GM19452 (cell line): ENCODE data around the gene HAPLN2.
"Not testable (repeated sequence)": the region's sequence is repeated elsewhere in the genome, so short reads cannot be mapped to it uniquely, and the experiment has no call there.

Source experiments
- ATAC-seq: cut with Tn5 transposase; IDR thresholded peaks from one replicate; pipeline ENCODE4 v1.9.1; 2021; ENCODE audit not compliant: unreplicated experiment

HAPLN2 gene

DNA sequence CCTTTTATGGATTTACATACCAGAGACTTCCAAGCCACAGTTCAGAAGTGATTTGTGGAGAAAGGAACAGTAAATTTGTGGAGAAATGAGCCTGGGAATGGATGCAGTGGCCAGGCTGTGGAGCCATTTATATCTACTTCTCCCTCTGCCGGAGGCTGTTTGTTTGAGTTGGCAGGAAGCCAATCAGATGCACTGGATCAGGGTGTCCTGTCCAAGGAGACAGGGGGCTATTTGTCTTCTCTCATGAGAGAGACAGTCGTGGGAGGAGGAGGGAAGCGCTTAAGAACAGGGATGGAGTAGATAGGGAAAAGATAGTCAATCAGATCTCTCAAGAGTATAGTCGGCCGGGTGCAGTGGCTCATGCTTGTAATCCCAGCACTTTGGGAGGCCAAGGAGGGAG, 2.8 kb upstream of the HAPLN2 start:
- no peak for ATAC-seq

DNA sequence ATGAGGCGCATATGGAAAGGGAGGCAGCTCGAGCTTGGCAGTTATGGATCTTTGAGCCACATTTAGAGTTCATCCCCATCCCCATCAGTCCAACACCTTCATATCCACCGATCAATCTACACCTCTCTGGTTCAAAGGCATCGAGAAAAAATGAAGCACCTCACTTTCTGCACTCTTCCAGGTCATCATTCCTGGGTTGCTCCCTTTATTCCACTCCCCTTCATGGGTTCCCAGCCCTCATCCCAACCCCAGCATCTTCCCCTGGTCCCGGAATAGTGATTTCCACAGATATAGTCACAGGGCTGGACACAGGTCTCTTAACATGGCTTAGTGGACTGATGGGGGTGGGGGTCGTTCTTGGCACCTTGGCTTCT, 354 bp downstream of the HAPLN2 start:
- no peak for ATAC-seq

DNA sequence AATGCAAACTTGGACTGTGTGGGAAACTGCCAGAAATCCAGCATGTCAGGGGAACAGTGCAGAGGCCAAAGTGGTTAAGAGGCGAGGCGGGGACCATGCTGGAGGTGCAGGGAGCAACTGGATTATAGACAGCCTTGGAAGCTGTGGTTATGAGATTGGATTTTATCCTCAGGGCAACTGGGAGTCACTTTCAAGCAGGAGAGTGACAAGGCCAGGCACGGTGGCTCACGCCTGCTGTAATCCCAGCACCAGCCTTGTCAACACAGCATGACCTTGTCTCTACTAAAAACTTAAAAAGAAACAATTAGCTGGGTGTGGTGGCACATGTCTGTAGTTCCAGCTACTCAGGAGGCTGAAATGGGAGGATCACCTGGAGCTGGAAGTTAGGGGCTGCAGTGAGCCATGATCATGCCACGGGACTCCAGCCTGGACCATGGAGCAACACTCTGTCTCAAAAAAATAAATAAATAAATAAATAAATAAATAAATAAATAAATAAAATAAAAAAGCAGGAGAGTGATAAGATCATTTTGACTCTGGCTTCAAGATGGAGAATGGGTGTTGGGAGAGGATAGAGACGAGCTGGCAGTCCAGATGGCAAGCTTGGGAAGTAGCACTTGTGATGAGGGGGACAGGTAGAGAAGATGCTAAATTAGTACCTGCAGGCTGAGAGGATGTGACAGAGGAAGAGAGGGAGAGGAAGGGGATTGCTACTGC, 3.5 kb downstream of the HAPLN2 start:
- ATAC-seq, result no peak

DNA sequence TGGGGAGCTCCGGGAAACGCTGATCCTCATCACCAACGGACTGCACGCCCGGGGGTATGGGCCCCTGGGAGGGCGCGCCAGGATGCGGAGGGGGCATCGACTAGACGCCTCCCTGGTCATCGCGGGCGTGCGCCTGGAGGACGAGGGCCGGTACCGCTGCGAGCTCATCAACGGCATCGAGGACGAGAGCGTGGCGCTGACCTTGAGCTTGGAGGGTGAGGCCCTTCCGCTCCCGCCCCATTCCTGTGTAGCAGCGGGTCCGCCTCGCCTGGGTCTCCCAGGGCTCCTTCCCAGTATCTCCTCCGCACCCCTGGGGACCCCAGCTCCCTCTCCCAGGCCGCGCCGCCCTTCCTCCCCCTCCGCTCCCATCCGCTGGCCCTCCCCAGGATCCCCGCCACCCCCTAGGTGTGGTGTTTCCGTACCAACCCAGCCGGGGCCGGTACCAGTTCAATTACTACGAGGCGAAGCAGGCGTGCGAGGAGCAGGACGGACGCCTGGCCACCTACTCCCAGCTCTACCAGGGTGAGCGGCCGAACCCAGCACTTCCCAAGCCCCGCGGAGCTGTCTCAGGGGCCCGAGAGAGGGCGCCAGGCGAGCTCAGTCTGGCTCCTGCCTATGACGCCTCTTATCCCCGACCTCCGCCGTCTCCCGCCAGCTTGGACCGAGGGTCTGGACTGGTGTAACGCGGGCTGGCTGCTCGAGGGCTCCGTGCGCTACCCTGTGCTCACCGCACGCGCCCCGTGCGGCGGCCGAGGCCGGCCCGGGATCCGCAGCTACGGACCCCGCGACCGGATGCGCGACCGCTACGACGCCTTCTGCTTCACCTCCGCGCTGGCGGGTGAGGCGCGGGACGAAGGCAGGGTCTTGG, 5.0 kb downstream of the HAPLN2 start:
- no peak for ATAC-seq

DNA sequence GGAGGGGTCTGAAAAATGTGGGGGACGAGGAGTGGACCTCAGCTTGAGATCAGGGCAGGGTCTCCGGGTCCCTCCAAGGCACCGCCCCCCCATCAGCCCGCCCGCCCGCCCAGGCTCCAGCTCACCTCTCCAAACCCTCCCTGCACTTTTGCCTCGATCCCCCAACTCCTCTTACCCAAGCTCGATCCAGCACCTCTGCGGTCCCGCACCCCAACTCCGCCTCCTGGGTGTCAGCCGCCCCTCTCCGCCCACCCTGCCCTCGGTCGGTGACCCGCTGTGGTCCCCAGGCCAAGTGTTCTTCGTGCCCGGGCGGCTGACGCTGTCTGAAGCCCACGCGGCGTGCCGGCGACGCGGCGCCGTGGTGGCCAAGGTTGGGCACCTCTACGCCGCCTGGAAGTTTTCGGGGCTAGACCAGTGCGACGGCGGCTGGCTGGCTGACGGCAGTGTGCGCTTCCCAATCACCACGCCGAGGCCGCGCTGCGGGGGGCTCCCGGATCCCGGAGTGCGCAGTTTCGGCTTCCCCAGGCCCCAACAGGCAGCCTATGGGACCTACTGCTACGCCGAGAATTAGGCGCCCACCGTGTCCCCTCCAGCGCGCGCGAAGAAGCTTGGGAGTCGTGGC, 5.7 kb downstream of the HAPLN2 start:
- no peak for ATAC-seq

DNA sequence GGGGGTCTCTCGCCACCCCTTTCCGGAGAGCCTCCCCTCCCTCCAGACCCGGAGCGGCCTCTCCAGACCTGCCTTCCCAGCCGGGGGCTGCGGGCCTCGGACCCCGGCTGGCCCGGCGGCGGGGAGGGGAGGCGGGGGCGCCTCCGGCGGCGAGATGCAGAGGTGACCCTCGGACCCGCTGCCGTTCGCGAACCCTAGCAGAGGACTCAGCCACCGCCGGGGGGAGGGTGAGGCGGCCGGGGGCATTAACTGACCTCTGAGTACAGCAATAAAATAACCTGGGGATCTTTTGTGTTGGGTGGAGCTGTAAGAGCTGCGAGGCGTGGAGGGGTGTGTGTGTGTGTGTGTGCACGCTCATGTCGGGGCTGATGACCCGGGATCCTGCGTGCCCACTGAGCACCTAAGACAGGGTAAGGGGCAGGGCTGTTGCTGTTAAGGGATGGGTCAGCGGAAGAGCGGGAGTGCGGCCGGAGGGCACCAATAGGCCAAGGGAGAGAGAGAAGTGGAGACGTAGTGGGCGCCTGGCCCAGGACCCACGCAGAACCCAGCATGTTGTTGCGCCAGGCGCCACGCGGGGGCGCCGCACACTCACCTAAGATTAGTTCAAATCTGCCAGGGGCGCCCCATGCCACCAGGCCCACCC, 6.3 kb downstream of the HAPLN2 start:
- ATAC-seq, result no peak

DNA sequence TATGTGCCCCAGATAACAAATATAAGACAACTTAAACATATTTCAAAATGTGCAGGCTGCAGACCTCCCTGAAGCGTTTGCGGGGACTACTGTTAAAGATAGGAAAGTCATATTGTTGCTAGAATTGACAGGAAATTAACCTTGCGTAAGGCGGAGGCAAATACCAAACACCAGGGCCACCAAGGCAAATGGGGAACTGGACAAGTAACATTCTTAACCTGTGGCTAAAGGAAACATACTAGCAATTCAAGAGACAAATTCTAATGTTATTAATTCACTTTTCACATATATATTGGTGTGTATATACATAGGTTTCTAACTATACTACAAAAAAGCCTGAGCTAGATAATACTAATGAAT, 6.8 kb downstream of the HAPLN2 start:
- no peak for ATAC-seq

DNA sequence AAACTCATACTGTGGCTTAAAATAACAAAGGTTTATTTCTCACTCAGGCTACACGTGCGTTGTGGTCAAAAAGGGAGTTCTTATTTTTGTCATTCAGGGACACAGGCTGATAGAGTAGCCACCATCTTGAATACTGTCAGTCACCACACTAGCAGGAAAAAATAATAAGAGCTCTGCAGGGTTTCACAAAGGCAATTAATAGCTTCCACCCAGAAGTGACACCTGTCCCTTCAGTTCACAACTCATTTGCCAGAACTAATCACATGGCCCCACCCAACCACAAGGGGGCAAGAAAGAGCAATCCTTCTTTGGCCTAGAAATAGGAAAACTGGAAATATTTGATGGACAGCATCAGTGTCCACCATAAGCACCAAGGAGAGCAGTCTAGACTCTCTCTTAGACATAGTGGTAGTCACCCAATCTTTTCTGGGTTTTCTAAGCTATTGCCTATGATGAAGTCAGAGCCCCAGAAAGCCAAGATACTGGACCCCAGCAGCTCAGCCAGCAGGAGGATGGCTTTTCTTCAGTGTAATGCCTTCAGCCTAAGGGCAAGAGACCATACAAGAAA, 8.2 kb downstream of the HAPLN2 start:
- no peak for ATAC-seq

DNA sequence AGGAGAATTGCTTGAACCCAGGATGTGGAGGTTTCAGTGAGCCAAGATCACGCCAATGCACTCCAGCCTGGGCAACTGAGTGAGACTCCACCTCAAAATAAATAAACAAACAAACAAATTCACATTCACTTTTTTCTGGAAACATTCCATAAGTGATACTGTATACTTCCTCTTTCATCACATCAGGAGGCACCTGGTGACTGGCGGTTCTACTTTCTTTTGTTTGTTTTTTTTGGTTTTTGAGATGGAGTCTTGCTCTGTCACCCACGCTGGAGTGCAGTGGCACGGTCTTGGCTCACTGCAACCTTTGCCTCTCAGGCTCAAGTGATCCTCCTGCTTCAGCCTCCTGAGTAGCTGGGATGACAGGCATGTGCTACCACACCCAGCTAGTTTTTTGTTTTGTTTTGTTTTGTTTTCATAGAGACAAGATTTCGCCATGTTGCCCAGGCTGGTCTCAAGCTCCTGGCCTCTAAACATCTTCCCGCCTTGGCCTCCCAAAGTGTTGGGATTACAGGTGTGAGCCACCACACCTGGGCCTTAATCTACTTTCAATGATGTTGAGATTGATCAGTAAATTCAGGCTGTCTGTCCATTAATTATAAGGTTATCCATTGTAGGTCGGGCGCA, 10.7 kb downstream of the HAPLN2 start:
- ATAC-seq, result no peak

DNA sequence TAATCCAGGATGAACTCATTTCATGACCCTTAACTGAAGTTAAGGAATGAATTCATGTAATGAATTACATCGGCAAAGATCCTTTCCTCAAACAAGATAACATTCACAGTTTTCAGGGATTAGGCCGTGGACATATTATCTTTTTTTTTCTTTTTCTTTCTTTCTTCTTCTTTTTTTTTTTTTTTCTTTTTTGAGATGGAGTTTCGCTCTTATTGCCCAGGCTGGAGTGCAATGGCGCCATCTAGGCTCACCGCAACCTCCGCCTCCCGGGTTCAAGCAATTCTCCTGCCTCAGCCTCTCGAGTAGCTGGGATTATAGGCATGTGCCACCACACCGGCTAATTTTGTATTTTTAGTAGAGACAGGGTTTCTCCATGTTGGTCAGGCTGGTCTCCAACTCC, 11.9 kb downstream of the HAPLN2 start:
- ATAC-seq, result not testable (repeated sequence)

DNA sequence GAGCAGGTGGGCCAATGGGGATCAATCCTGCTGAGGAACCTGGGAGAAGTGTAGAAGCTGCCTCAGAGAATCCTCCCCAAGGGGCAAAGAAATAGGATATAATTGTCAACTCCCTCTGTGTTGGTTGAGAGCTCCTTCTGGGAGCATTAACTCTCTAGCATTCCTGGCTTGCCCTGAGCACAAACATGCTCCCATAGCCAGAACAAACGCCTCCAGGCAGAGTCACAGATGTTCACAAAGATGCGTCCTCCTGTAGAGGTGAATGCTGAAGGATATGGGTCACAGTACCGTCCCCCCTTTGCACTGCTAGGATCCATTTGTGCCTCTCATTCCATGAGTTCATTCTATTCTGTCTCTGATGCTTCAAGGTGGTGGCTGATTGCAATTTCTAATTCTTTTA, 13.1 kb downstream of the HAPLN2 start:
- ATAC-seq, result no peak

DNA sequence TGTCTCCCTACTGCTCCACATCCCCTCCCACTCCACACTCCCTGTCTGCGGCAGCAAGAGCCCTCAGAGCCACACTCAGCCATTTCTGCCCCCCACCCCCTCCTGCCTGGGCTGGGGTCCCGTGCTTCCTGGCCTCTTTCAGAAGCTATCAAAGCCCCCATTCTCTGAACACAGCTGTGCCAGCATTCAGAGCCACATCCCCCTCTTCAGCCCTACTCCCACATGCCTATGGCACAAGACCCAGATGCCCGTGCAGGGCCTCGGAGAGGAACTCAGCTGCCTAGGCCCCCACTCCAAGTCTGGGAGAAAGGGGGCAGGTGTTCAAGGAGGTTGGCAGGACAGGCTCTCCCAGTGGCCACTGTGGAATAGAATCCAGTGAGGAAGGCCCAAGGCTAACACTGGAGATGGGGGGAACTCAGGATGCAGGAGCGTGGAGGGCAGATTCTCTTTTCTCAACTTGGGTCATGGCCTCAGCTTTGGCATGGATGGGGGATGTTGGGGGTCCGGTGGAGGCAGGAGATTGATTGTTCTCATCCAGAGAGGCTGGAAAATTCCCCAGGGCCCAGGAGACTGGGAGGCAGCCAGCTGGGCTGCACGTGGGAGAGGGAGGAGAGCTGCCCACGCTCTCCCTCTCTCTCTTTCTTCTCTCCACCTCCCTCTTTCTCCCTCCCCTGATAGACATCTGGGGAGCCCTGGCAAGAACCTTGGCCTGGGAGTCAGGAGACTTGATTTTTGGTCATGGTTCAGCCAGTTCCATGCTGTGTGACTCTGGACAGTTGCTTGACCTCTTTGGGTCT, 19.2 kb downstream of the HAPLN2 start:
- no peak for ATAC-seq

DNA sequence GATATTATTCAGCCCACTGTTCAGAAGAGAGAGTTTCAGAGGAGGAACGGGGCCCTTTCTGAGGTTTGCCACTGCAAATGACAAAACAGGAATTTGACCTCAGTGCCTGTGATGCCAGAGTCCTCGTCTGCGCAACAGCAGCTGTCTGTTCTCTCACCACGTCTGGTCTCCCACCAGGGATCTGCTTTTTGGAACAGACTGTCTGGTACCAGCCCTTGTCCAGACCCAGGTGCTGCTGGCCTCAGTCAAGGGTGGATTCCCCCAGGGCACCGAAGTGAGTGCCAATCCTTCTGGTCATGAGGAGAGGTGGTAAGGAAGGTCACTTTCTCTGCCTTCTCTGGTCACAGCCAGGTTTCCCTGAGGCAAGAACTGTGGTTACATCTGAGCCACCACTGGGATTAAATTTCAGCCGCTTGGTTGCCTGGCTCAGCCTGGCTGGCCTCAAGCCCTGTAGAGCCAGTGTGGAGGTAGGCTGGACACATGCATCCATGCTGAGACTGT, 20.4 kb downstream of the HAPLN2 start:
- no peak for ATAC-seq

DNA sequence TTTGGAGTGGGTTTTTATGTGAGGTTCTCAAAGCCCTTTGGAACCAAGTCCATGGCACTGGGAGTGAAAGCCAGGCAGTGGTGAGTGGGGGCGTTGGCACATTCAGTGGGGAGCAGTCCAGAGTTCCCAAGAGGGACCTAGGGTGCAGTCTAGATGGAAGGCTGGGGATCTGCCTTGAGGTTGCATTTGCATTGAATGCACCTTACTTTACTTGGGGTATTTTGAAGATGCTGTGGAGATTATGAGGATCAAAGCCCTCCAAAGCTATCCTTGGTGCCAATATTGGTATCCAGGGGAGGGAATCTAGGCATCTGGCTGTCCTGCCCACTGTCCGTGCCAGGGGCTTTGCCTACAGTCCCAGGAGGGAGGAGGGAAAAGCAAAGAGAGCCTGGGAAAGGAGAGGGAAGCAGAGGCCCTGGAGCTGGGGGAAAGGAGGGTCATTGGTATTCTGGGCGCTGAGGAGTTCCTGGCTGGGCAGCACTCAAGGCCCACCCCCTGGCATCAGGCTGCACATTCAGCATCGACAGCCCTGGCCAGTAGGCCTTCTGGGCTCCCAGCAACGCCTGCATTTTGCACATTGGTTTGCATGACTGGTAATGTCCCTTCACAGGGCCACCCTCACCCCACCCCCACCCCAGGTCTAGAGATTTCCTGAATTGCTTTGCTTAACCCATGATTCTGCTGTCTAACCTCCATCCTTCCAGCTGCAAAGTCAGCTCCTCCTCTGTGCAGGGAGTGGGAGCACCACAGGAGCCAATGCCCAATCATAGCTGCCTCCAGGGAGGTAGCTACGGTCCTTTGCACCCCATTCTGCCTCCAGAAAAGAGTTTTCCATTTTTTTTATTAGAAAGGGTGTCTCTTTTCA, 21.9 kb downstream of the HAPLN2 start:
- ATAC-seq, result no peak

DNA sequence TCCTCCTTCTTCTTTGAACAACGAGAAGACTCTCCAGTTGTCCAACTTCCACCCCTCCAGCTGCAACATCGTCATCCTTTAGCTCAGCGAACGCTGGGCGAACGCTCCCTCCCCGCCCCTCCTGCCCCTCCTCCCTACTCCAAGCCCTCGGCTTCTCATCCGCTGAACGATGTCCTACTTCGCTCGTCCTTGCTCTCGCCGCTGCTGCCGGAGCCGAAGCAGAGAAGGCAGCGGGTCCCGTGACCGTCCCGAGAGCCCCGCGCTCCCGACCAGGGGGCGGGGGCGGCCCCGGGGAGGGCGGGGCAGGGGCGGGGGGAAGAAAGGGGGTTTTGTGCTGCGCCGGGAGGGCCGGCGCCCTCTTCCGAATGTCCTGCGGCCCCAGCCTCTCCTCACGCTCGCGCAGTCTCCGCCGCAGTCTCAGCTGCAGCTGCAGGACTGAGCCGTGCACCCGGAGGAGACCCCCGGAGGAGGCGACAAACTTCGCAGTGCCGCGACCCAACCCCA, 22.6 kb downstream of the HAPLN2 start, which contains the start of gene BCAN:
BCAN (plus strand) TSS at position 357 of the 504 bp plus-strand sequence. CDS start 3,938 bp downstream, outside the sequence.
- ATAC-seq, result no peak

DNA sequence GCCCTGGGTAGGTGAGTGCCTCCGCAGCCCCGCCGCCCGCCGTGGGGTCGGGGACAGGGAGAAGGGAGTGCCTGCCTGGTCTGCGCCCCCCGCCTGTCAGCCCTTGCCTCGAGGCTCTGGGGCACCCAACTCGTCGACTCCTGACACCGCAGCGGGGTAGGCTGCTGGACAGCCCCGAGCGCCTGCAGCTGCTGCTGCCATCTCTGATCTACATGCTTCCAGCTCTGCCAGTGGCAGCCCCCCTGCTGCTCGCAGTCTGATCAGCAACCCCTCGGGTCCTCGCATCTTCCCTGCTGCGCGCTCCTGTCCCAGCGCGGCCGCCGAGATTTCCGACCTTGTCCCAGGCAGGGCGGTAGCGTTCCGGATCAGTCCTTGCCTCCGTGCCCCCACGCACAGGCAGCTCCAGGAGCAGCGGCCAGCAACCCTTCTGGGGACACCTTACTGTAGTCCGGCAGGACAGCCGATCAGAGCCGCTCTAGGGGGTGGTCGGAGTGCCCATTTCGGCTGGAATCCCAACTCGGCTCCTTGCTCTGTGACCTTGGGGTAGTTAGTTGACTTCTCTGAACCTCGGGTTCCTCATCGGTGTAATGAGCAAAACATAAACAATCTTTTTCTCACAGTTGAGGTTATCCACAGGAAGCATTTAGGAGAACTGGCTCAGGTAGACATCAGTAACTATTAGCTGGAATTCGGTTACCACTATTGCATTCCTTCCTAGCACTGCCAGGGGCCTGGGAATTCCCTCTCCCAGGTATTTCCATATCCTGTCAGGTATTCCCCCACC, 23.2 kb downstream of the HAPLN2 start:
- no peak for ATAC-seq

DNA sequence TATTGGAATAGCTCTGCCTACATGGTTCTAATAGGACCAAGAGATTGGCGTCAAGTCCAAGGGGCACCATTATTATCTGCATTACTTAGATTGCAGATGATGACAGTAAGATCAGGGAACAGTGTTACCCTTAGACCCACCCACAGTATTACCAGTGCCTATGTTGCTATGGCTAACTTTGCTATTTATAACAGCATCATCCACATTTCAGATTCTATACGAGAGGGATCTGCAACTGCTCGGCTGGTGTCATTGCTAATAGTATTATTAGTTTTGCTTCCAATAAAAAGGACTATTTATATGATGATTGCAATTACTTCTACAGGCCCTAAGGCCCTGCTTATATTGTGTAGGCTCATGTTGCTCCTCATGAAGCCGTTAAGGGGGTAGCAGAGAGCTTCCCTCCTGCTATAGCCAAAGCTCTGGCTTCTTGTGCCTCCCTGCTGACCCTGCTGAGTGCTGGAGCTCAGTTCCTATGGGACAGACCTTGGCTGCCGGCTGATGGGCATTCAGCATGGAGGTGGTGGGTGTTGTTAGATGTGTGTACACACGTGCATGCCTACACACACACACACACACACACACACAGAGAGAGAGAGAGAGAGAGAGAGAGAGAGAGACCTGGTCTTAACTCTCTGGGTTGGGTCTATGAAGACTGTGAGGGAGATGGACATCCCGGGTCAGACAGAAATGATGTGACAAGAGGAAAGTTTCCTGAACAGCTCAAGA, 24.0 kb downstream of the HAPLN2 start:
- no peak for ATAC-seq
